Suprapubic skin (tissue), 4 donors: ENCODE data around the gene LRFN3.

Experiments
- POLR2A ChIP-seq, 2 donors: fragments of 450-650 bp; IDR thresholded peaks; one replicate each; pipeline ENCODE4 v1.6.1; 2017; ENCODE audit warnings: antibody characterized with exemption in 2 of 2, mild to moderate bottlenecking in 2 of 2, moderate library complexity in 2 of 2
- POLR2AphosphoS5 ChIP-seq, 3 donors: sonication (generic); formaldehyde crosslinking; IDR thresholded peaks; one replicate each; pipeline ENCODE4 v1.6.1; 2017; ENCODE audit warnings: antibody characterized with exemption in 3 of 3
- TF ChIP-seq, protein P1 (sequence below), 2 donors: fragments of 200-600 bp in 1 of 2; fragments of 450-650 bp in 1 of 2; sonication (generic) in 1 of 2; IDR thresholded peaks; one replicate each; pipeline ENCODE4 v1.5.1; 2016 to 2019; ENCODE audit warnings: antibody characterized with exemption in 2 of 2, mild to moderate bottlenecking in 1 of 2, moderate library complexity in 1 of 2

GRCh38 chr19:35903550-35904179, 32.5 kb upstream of the LRFN3 start:
- TF ChIP-seq, protein P1, sequence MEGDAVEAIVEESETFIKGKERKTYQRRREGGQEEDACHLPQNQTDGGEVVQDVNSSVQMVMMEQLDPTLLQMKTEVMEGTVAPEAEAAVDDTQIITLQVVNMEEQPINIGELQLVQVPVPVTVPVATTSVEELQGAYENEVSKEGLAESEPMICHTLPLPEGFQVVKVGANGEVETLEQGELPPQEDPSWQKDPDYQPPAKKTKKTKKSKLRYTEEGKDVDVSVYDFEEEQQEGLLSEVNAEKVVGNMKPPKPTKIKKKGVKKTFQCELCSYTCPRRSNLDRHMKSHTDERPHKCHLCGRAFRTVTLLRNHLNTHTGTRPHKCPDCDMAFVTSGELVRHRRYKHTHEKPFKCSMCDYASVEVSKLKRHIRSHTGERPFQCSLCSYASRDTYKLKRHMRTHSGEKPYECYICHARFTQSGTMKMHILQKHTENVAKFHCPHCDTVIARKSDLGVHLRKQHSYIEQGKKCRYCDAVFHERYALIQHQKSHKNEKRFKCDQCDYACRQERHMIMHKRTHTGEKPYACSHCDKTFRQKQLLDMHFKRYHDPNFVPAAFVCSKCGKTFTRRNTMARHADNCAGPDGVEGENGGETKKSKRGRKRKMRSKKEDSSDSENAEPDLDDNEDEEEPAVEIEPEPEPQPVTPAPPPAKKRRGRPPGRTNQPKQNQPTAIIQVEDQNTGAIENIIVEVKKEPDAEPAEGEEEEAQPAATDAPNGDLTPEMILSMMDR (IDR thresholded peaks at IDR 0.05): no peak
- TF ChIP-seq POLR2A (IDR thresholded peaks at IDR 0.05) (no peak), POLR2AphosphoS5 (IDR thresholded peaks at IDR 0.05) (no peak)
